GM12874 (cell line): ENCODE measurements around the gene EFCAB12.

Experiments
- TF ChIP-seq, protein P1 (sequence below): IDR thresholded peaks from 2 replicates; pipeline ENCODE4 v1.5.1; 2011; ENCODE audit warnings: low read depth, mild to moderate bottlenecking, control low read depth, low read length, moderate library complexity; ENCODE audit not compliant: insufficient read depth

The EFCAB12 gene

DNA sequence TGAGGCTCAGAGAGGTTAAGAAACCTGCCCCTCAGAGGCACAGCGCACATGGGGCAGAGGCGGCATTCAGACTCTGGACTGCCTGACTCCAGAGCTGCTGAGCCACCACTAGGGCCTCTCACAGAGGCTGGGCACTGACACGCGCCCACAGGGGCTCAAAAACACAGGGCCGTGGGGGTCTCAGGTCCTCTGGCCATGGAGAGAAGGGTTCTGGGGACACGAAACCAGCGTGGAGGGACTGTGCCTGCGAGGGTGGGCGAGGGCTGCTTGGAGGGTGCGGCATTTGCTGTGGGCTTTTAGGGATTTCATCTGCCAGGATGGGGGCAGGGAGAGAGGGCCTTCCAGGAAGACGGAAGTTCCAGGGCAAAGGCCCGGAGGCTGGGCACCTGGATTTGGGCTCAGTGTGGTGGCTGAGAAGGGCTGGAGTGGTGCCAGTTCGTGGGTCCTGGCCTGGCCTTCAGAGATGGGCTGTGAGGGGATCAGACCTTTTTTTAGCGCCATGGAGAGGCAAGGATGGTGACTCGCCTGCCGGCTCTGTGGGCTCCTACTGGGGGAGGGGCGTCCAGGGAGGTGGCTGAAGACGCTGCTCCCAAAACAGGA lies 69.6 kb downstream of the EFCAB12 start:
- TF ChIP-seq, protein P1, sequence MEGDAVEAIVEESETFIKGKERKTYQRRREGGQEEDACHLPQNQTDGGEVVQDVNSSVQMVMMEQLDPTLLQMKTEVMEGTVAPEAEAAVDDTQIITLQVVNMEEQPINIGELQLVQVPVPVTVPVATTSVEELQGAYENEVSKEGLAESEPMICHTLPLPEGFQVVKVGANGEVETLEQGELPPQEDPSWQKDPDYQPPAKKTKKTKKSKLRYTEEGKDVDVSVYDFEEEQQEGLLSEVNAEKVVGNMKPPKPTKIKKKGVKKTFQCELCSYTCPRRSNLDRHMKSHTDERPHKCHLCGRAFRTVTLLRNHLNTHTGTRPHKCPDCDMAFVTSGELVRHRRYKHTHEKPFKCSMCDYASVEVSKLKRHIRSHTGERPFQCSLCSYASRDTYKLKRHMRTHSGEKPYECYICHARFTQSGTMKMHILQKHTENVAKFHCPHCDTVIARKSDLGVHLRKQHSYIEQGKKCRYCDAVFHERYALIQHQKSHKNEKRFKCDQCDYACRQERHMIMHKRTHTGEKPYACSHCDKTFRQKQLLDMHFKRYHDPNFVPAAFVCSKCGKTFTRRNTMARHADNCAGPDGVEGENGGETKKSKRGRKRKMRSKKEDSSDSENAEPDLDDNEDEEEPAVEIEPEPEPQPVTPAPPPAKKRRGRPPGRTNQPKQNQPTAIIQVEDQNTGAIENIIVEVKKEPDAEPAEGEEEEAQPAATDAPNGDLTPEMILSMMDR = no peak

DNA sequence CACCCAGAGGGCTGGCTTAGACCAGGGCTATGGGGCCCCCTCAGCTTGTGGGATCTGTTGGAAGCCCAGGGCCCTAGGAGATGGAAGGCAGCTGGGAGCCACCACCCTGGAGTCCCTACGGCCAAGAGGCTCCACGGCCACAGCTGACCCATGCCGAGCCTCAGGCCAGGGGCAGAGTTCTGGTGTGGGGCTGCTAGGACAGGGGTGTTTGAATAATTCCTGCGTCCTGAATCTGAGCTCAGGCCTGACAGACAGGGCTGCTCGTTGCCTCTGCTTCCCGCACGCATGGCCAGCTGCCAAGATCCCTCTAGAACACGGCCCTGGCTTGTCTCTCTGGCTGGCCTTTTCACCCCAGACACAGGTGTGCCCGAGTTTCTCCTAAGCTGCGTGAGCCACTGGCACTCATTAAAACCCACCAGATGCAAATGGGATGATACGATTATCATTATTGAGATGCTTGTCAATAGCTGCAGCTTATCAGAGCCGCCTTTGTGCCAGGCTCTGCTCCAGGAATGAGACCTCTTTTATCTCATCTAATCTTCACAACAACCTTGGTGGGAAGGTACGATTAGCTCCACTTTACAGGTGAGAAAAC lies 70.2 kb downstream of the EFCAB12 start:
- TF ChIP-seq, protein P1 = no peak

DNA sequence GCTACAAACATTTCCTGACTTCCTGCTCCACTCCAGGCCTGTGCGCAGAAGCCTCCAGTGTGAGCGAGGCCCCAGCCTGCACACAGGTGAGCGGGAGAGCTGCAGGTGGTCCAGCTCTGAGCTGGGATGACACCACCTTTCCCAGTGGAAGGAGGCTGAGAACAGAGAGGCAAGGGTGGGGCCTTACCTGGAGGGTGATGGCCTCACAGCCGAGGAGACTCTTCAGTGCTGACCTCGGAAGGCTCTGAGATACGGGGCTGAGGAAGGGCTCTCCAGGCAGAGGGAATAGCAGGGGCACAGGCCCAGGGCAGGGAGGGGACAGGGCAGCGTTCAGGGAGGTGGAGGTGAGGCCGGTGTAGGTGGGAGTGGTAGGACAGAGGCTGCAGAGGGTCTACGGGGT lies 70.8 kb downstream of the EFCAB12 start:
- TF ChIP-seq, protein P1 = no peak

DNA sequence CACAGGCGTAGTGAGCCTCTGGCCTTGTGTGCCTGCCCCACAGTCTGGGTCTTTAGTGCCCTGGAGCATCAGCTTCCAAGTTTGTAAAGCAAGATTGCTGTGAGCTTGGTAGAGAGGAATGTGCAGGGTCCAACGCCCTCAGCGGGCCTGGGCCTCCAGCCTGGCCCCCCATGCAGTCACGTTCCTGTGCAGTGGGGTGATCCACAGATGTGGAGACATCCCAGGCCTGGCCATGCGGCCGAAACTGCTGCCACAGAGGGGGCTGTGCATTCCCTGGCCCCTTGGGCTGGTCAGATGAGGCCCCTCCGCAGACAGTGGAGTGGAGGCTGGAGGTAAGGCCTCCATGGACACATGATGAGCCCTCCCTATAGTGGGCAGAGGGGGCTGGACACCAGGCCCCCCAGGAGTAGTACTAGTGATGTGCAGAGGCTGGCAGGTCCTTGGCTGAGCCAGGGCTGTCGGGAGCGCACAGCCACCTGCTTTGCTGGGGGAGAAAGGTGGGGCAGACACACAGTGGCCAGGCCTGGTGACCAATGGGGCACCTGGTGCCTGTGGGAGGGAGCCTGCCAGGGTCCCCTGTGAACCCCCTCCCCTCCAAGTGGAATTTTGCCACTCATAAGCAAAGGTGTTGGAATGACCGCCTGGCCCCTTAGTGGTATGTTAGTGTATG lies 71.5 kb downstream of the EFCAB12 start:
- TF ChIP-seq, protein P1 = no peak

DNA sequence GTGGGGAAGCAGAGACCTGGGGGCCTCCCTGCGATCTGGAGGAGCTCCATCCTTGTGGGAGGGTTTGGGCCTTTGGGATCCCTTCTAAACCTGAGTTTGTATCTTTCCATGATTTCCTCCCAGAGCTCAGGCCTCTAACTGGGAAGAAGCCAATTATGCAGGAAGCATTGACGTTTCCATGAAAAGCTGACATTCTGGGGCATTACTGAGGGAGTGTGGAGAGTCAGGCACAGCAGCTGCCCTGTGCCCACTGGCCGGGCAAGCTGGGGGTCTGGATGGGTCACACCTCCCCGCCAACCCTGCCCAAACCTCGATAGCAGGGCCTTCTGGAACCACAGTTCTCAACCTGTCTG lies 74.9 kb downstream of the EFCAB12 start:
- TF ChIP-seq, protein P1 = no peak

DNA sequence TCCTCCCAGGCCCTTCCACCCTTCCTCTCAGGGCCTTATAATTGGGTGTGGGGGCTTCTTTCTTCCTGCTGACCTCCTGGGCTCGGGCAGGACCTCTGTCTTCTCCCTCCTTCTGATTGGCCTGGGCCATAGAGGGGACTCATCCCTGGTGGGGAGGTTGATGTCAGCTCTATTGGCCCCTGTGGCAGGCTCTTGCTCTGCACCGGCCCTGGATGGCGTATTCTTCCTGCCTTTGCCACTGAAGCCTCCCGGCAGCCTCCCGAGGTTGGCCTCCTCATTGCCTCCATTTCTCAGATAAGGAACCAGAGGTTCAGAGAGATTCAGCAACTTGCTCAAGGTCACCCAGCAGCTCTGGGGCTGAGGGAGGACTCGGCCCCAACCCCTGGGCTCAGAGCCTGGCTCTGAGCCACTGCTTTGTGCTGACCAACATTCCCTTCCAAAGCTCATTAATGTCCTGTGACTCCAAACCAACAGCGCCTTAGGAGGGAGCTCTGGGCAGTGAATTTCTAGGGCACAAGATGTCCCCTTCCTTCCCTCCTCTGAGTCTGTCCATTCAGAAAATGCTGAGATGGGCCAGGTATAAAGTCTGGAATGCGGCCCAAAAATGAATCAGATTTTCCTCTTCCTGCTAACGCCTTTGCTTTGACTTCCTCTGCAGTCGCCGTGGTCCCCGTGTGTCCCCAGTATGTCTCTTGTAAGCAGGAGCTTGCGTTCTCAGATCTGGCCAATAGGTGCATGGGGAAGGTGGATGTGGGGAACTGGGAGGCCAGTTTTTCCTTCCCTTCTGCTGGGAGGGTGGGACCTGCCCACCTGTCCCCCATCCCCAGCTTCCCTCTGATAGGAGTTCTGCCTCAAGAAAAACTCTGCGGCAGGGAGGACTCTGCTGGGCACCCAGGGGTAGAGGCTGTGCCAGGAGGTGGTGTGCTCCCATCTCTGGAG lies 75.5 kb downstream of the EFCAB12 start:
- TF ChIP-seq, protein P1 = no peak

DNA sequence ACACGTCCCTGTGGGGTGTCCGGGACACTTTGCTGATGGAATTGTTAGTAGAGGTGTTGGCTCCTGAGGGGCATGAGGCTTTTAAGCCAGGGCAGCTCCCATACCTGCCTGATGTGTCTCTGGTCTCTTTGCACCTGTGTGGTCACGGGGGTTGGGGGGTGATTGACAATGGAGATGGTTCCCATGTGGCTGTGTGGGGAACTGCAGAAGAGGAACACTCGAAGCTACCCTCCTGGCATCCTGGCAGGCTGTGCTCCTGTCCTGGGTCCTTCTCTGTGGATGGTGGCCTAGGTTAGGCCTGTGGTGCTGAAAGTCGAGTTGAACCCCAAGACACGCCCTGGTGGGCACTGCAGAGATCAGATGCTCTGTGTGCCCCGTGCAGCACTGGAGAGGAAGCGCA lies 76.4 kb downstream of the EFCAB12 start:
- TF ChIP-seq, protein P1 = peak; percentile 50
